Measurements from ENCODE around the gene B4GALT2.
A peak's percentile ranks its signal among the peaks of the same experiment; 100 is the strongest.

B4GALT2 gene

GRCh38 chr1:43985984-43986595 is 7.1 kb downstream of the B4GALT2 start:
- no peak for DNase-seq

GRCh38 chr1:43986712-43987111 is 7.7 kb downstream of the B4GALT2 start:
- no peak for DNase-seq

GRCh38 chr1:43987159-43987902 is 8.3 kb downstream of the B4GALT2 start:
- no peak for DNase-seq

GRCh38 chr1:43990271-43991199 is 11.5 kb downstream of the B4GALT2 start:
- DNase-seq = no peak

- no peak for DNase-seq
Measured at GRCh38 chr1:43991200-43991475, 12.1 kb downstream of the B4GALT2 start.

- DNase-seq = peak; percentile 60
Measured at GRCh38 chr1:43991476-43992231, 12.6 kb downstream of the B4GALT2 start, which contains the start of gene CCDC24. Gene CCDC24, plus strand, starts transcription at chr1:43991599. Its CDS starts 280 bp downstream, at chr1:43991879.

GRCh38 chr1:43992232-43992995 is 13.4 kb downstream of the B4GALT2 start:
- DNase-seq = no peak

GRCh38 chr1:43993206-43993914 is 14.3 kb downstream of the B4GALT2 start:
- no peak for DNase-seq

- no peak for DNase-seq
Measured at GRCh38 chr1:43994071-43994470, 15.1 kb downstream of the B4GALT2 start.

GRCh38 chr1:43994794-43995790 is 16.1 kb downstream of the B4GALT2 start:
- no peak for DNase-seq

- no peak for DNase-seq
Measured at GRCh38 chr1:43995984-43996732, 17.1 kb downstream of the B4GALT2 start.

- DNase-seq = no peak
Measured at GRCh38 chr1:43996733-43997115, 17.7 kb downstream of the B4GALT2 start.

- no peak for DNase-seq
Measured at GRCh38 chr1:43997295-43997999, 18.4 kb downstream of the B4GALT2 start.

GRCh38 chr1:43998000-43998378 is 19.0 kb downstream of the B4GALT2 start:
- no peak for DNase-seq

GRCh38 chr1:43999455-43999854 is 20.4 kb downstream of the B4GALT2 start:
- no peak for DNase-seq

GRCh38 chr1:44000122-44000665 is 21.2 kb downstream of the B4GALT2 start:
- DNase-seq = no peak

- no peak for DNase-seq
Measured at GRCh38 chr1:44002165-44002564, 23.2 kb downstream of the B4GALT2 start.

GRCh38 chr1:44002606-44003157 is 23.7 kb downstream of the B4GALT2 start:
- no peak for DNase-seq

All from activated T-cell treated with anti-CD3 and anti-CD28 coated beads for 4 hours (primary cell).